Measurements from ENCODE around the gene ATXN1.
A peak's percentile ranks its signal among the peaks of the same experiment; 100 is the strongest.

The ATXN1 gene

DNA sequence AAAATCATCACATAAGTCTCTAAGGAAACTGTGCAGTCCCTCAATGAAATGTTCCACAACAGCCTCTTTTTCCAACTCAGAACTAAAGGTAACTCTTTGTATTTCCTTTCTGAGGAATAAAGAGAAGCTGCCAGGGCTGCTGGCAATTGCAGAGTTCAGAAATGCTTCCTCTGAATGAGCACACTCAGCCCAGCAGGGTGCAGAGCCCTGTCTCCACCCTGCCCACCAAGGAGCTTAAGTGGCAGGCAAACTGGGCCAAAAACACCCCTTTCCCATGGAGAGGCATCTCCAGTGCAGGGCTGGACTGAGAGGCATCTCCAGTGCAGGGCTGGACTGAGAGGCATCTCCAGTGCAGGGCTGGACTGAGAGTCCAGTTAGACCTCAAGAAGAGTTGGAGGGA is 267.5 kb downstream of the ATXN1 start:
- no peak for DNase-seq

DNA sequence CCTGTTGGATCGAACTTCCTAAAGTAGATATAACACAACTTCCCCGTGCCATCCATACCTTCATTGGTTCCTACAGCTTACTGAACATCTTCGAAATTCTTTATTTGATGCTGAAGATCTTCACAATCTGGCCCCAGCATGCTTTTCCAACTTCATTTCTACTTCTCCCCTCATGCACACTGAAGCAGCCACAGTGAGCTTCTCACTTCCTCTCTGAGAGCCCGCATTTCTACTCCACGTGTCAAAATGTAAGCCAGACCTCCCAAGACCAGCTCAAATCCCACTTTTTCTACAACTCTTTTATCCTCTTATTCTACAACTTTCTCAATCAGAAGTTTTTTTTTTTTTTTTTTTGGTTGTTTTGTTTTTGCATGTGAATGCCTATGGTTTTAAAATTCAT is 268.1 kb downstream of the ATXN1 start:
- DNase-seq, result peak; percentile 7 to 14

DNA sequence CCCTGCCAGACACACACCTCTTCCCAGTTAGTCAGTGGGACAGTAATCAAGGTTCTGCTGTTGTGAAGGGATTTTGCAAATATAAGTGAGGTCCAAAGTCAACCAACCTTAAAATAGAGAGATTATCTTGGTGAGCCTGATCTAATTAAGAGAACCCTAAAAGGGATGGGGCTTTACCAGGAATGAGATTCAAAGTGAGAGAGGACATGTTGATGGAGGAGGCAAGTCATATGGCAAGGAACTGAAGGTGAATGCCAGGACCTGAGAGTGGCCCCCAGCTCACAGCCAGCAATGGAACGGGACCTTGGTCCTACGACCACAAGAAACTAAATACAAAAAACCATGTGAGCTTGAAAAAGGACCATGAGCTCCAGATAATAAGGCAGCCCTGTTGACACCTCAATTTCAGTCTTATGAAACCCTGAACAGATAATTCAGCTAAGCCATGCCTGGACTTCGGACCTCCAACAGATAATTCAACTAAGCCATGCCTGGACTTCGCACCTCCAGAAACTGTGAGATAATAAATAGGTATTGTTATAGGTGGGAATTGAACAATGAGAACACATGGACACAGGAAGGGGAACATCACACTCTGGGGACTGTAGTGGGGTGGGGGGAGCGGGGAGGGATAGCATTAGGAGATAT is 269.5 kb downstream of the ATXN1 start:
- DNase-seq, result no peak

DNA sequence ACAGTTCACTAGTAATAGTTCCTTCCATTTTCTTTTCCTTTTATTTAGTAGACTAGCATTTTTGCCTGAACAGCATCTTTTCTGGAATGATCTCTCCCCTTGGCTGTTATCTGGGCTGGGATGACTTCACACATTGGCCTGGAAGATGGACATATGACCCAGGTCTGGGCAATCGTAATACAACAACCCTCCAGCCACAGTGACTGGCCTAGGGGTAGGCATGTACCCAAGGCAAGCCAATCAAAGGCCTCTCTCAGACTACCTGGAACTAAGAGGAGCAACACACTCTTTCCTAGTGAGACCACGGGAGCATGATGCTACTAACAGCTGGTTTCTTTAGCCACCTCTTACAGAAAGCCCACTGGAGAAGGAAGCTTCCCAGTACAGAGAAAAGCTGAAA is 270.6 kb downstream of the ATXN1 start:
- DNase-seq, result no peak

DNA sequence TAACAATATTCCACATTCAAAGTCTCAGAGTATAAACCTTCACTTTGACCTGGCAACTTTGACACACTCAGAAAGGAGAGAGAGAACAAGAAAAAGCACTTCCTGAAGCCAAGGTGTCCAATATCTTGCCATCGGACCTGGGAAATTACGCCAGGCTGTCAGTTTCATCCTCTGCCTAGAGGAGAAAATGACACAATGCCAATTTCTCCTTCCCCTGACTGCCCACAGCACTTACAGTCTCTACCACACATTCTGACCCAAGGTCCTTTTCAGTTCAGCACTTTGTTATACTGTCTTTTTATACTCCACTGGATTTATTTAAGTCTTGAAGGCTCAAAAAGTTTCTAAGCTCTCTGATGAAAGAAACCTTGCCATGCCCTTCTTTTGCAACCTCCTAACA is 272.4 kb downstream of the ATXN1 start:
- DNase-seq, result peak in 1 of 2 donors; percentile 23

DNA sequence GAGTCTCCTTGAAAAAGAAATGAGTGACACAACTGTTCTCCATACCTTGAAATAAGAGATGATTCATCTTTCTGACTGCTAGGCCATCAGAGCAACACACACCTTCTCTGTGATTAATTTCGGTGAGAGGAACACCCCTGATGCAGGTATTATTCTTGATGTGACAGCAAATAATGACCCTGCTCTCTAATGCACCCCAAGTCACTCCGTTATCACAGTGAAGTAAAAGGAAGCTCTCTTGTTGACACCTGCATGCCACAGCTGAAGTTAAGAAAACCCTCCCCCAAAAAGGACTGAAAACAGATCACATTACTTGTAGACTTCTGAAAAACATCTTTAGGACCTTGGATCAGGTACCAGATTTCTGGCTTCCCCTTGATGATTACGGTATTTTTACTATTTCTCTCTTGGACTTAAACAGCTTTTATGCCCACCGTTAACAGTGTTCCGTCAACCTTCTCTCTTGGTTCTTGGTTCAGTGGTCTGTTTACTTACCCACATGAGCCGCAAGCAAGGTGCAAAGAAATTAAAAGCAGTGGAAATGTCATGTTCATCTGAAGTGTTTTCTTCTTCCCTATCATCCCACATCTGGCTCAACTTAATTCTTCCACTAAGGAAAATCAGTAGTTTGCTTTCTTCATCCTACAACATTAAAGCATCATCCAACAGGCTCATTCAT is 273.1 kb downstream of the ATXN1 start:
- no peak for DNase-seq

DNA sequence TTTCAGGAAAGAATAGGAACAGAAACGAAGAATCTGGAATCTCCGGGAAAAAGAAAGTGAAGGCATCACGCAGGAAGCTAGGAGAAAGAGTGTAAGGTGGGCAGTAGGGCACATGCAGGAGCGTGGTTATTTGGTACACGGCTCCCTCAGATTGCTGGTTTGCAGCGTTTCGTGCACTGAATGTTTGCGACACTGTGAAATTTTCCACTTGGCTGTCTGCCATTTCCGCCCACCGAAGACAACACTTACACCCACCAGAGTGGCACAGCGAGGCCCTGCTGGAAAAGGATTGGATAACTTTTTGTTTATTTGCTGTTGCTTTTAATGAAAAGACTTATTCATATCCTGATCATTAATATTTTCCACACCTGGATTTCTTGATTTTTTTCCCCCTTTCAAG is 274.6 kb downstream of the ATXN1 start:
- DNase-seq, result peak in 1 of 2 donors; percentile 60

DNA sequence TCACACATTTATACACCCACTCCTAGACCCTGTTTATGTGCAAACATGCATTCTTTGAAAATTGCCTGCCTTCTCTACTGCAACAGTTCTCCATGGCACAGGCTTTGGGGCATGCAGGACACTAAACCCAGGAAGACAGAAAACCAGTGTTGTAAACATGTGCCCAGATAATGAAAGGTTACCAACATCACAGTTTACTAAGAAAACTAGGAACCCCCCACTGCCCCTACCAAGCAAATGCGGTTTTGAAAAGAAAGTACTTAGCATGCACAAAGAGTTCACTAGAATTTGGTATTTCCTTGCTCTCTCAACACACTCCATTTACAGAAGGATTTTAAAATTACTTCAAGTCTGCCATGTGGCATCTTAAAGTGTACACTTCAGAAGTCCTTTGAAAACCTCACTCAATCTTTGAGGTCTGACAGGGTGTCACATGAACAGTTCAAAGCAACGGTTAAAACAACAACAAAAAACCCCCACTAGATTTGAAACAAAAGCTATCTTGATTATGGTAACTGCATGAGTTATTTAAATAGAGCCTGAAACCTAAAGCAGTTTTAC is 277.9 kb downstream of the ATXN1 start:
- no peak for DNase-seq

DNA sequence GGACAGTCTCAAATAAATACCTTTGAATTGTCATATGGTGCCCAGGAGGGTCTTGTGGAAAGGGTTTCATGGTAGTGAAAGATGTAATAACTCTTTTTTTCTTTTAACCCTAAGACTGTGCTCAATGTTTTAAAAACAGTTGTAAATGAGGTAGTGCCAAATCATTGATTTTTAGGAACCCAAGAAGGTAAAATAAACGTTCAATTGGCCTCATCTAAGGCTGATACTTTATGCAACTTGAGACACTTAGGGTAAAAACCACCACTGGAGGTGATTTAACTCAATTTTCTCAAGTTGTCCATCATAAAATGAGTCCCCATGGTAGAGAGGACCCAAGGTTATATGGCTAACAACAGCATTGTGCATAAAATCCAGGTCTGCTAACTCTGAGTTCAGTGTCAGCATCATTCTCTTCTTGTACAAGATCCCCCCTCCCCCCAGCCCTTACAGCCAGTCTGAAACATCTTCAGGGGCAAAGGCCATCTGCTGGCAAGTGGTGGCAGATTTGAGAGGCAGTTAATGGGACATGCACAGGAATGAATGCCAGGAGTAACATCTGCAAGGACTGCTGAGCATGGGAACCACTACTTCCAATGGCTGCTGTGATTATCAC is 278.5 kb downstream of the ATXN1 start:
- DNase-seq, result no peak

DNA sequence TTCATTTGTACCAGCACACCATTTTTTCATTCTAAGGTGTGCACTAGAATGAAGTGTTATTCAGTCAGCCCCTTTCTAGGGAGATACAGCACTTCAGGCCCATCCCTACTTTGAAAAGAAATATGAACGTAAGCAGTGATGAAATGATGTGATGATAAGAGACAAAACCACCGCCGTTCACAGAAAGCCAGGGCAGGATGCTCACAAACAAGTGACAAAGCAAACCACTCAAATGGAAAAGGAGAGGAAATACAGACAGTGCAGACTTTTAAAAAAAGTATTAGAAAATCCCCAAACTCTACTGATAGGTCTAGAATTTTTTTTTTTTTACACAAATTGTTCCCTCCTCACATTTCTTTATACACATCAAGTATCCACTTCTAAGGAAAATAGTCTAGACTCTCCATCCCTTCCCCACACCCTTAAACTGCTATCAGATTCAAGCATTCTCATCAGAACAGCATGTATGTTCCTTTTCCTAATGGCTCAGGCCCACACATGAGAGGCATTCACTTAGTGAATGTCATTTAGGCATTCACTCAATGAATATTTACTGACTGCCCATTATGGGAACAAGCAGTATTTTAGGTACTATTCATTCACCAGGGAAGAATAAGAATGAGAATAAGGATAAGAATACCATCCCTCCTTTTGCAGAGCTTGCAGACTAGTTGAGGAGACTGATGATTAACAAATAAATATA is 279.4 kb downstream of the ATXN1 start:
- no peak for DNase-seq

DNA sequence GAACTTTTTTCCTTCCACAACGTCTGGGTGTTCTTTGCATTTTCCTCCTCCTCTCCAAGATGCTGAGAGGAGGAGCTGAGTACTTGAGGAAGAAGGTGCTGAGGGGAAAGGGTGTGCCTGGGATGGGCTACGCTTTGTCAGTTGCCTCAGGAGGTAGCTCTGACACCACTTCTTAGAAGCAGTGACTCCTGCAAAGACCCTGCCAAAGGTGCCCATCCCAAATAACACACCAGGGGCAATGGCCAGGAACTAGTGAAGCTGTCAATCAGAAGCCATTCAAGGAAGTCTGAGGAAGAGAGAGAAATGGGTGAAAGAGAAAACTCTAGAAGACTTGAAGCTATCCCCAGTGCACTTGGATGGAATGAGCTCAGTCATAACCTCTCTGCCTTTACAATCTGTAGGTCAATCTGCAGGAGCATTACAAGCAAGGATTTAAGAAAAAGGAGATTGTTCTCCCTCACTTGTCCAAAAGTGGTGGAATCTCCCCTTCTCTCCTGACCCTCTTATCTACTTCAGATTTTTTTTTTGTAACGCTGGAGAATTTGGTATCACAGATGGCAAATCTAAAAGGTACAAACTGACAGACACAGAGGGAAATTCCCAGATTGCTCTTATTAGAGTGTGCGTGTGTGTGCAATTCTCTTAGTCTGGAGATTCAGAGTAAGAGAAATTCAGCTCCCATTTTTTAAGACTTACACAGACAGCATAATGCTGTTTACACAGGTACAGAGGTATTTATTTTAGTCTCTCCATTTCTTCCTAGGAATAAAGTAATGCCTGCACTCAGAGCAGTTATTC is 280.3 kb downstream of the ATXN1 start:
- no peak for DNase-seq

DNA sequence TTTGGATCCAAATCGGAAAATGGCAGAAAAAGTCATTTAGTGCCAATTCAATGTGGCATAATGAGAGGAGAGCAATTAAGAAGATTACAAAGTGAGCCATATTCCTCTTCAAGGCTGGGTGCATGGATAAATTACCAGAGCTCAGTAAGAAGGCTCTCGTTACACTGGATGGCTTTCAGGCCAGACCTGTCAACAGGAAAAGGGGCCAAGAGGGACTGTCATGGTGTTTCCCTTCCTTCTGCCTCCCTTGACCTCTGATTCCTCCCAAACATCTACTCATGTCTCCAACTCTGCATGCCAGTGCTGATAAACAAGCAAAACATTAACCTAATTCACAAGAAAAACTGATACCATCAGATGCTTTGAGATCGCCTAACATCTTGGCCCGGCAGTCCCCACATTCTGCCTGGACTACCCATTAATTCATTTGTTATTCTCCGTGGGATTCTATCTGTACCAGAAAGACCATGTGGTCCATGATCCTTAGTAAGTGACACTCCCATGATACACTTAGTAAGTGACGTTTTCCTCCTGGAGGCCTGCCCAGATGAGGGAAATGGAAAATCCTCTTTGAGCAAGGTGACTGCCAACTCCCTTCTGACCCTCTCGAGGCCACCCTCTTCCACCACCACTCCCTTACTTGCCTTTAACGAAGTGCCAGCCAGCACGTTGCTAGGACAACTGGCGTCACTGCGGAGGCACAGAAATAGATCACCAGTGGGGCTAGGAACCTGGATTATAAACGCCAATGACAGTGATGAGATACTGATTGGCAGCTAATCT is 283.7 kb downstream of the ATXN1 start:
- DNase-seq, result no peak

DNA sequence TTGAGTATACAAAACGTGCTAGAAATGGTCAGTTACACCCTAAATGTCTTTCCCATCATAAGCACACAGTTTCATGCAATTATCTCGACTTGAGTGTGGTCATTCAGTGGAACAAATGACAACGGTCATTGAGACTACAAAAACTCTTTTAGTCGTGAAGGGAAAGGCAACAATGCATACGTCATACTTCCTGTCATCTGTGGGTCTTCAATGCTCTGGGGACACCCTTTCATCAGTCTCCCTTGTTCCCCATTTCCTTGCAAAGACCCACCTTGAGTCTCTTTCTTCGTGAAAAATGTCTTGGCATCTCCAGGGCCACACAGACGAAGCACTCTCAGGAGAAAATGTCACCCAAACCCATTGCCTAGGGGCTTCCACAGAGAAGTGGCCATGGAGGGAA is 284.4 kb downstream of the ATXN1 start:
- DNase-seq, result no peak

DNA sequence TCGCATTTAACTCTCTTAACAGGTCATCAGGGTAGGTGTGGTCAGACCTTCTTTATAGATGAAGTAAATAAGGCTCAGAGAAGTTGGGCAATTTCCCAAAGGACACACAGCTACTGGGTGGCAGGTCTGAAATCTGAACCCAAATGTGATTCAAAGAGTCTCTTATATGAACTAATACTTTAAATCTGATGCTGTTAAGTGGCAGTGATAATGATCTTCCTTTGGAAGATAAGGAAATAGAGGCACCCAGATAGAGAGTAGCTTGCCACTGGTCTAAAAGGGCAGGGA is 285.8 kb downstream of the ATXN1 start:
- no peak for DNase-seq

DNA sequence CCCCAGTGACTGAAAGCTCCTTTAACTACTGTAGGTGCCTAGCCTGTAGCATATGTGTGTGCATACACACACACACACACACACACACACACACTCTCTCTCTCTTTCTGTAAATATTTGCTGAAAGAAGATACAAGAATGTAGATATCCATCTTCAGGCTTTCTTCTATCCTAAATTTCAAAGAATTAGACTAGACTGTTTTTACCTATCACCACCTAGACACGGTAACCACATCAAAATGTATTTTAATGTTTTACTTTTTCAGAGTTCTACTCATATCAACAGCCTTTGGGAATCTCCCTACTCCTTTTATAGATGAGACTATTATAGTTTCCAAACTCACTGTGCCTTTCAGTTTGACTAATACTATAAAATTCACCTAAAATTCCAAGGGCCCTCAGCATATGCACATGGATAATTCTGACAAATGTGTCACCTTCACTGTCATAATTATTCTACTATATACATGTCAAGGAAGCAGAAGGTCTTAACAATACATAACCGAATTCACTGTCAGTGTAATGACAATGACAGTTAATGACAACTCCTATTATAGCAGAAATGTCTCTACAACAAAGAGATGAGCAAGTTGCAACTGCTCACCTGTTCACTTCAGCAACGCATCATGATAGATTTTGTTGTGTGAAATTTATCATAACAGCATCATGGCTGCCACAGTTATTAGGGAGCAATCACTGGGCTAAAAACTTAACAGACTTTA is 286.3 kb downstream of the ATXN1 start:
- no peak for DNase-seq

DNA sequence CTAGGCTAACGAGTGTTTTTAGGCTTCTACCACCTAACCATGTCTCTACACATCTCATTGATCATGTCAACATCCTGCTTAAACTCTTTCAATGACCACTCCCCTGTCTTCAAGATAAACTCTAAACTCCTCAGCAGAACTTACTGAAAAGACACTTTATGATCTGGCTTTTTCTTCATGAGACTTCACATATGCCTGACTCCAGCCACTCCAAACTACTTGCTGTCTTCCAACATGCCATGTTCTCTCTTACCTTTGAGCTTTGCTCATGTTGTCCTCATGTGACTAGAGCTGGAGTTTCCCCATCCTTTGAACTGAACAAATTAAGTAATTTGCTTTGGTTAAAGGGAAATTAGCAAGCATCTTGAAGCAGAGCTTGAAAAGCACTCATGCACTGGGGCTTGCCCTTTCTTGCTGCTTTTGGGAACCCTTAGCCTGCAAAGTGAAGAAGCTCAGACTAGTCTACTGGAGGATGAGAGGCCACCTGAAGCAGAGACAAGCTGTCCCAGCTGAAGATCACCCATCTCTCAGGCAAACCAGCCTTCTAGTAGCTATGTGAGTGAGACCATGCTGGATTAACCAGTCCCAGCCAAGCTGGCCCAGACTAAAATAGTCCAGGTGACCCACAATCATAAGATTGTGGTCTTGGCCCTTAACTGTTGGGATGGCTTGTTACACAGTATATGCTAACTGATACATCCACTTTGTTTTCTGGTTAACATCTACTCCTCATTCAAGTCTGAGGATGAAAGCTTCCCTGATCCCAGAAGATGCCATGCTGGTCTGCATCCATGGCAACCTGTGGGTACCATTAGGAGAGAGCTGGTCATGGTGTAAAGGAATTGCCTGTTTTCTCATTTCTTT is 287.1 kb downstream of the ATXN1 start:
- no peak for DNase-seq

DNA sequence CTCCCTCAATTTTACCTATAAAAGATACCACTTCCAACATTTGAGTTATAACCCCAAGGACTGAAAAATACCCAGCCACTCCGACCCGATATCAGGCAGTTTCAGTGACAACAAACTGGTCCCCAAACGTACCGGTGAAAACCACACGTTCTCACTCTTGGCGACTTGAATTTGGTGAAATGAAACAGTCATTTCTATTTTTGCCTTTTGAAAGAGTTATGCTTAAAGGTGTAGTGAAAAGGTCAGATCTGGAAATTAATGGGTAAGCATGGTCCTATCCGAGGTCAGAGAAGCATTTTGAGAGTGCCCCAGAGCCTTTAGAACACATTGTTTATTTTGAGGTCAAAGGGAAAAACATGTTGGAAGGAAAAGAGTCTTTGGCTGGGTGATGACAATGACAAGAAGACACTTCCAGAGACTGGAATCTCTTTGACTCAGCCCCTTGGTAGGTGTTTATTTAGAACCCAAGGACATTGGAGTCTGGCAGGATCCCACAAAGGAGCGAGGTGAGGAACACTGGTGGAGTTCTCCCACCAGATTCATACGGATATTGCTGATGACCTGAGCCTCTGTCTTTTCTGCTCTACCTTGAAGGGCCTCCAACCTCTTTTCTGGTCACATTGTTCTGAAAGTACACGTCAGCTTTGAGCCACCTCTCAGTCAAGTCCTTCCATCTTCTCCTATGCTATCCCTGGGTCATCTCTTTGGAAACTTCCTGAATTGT is 287.9 kb downstream of the ATXN1 start:
- DNase-seq, result no peak

DNA sequence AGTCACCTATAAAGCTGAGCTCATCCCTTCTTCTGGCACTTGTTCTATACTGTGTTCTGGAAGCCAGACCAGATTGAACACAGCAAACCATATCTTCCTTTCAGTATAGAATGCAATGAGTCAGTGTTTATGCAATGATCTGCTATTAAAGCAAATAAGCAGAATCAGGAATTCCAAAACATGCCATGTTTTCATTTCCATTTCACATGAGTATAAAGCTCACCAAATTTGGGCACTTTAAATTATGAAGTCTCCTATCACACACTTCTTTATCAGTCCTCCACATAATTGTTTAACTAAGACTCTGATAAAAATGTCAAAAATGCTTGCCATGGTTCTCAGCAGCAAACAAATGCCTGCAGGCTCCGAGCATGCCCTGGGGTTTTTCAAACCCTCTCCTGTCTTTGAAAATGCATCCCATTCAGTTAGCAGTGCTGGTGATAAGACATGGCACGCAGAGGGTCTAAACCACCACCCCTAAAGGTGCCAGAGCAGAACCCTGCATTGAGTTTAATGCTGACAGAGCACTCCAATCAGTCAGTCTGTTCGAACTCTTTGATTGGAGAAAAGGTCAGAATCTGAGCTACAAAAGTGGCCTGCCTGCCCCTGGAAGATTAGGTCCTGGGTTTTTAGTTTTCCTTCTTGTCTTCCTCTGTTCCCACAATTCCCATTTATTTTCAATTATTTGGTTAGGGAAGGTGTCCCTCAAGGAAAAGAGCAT is 288.8 kb downstream of the ATXN1 start:
- DNase-seq, result no peak

DNA sequence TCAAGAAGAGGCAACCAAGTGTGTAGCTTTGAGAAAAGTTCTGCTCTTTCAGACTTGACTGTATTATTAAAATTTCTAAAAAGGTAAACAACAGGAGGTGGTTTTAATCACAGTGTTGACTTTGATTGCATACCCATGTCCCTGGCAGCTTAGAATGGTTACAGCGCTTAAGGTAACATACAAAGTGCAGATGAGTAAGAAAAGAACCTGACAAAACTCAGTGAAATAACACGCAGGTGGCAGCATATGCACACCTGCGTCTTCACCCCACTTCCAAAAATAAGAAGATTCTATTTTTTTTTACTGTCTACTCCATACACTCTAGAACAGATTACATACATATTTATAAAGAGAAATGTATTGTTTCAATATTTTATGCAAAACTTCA is 289.4 kb downstream of the ATXN1 start:
- DNase-seq, result no peak
